Lower leg skin (tissue), 4 donors: ENCODE data around the gene MC2R. TPM values are rescaled to one million over a fixed set of nuclear protein-coding genes. Genes with fewer than 3 reads are reported as not detected.

Source experiments
- DNase-seq, 2 donors: peaks; one replicate each; pipeline ENCODE4 v3.0.0-alpha.2; 2019; ENCODE audit warnings: low spot score in 2 of 2
- H3K4me3 ChIP-seq: fragments of 200-600 bp; sonication (generic); 2 replicates; pipeline ENCODE4 v1.5.1; 2017; ENCODE audit warnings: mild to moderate bottlenecking, low read depth; ENCODE audit not compliant: poor library complexity, severe bottlenecking
- POLR2A ChIP-seq, 2 donors: fragments of 450-650 bp; IDR thresholded peaks; one replicate each; pipeline ENCODE4 v1.6.1; 2016 to 2017; ENCODE audit warnings: antibody characterized with exemption in 2 of 2, mild to moderate bottlenecking in 1 of 2, moderate library complexity in 1 of 2
- WGBS, 2 donors: methylation state at CpG; one replicate each; pipeline ENCODE4 v1.1.5; 2018; 5-methylcytosine and 5-hydroxymethylcytosine counted together
- intact Hi-C: fragments of 100-400 bp; cut with DNase I; formaldehyde crosslinking; loops from one replicate; pipeline ENCODE4 v1.15.0; 2023; ENCODE audit warnings: low total_unique reads
- total RNA-seq, 4 donors: library from RNA; depleted of rRNA; stranded (reverse); fragments of >200 nt; gene quantifications; one replicate each; pipeline ENCODE4 v1.1.0, GENCODE V29; 2016
- TF ChIP-seq, protein P1 (sequence below), 3 donors: fragments of 450-650 bp; IDR thresholded peaks; one replicate each; pipeline ENCODE4 v1.5.1; 2016; ENCODE audit warnings: antibody characterized with exemption in 3 of 3, mild to moderate bottlenecking in 3 of 3, moderate library complexity in 2 of 3

Gene MC2R
- total RNA-seq, 4 donors from 2014 or later = not detected

DNA sequence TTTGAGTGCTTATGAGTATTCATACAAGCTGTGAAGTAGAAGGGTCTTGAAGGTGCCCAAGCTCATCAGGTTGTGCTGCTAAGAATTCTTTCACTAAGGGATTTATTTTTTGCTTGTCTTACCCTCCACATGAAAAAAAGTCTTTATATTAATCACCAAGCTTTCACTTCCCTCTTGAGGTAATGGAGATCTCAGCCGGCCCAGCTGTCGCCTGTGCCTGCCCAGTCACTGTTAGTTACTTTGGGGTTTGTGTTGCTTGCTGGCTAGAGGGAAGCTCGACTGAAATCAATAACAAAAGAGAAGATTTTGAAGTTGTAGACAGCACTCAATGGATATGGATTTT lies 21.9 kb downstream of the MC2R start:
- intact Hi-C loops = no loop called here
- WGBS, 2 donors = 59 to 62% methylated on average over 3 of the region's 3 CpGs
- H3K4me3 ChIP-seq = no peak overlapping the region
- TF ChIP-seq, protein P1, sequence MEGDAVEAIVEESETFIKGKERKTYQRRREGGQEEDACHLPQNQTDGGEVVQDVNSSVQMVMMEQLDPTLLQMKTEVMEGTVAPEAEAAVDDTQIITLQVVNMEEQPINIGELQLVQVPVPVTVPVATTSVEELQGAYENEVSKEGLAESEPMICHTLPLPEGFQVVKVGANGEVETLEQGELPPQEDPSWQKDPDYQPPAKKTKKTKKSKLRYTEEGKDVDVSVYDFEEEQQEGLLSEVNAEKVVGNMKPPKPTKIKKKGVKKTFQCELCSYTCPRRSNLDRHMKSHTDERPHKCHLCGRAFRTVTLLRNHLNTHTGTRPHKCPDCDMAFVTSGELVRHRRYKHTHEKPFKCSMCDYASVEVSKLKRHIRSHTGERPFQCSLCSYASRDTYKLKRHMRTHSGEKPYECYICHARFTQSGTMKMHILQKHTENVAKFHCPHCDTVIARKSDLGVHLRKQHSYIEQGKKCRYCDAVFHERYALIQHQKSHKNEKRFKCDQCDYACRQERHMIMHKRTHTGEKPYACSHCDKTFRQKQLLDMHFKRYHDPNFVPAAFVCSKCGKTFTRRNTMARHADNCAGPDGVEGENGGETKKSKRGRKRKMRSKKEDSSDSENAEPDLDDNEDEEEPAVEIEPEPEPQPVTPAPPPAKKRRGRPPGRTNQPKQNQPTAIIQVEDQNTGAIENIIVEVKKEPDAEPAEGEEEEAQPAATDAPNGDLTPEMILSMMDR (IDR thresholded peaks at IDR 0.05) = no peak
- TF ChIP-seq POLR2A (IDR thresholded peaks at IDR 0.05) = no peak
- no peak for DNase-seq

DNA sequence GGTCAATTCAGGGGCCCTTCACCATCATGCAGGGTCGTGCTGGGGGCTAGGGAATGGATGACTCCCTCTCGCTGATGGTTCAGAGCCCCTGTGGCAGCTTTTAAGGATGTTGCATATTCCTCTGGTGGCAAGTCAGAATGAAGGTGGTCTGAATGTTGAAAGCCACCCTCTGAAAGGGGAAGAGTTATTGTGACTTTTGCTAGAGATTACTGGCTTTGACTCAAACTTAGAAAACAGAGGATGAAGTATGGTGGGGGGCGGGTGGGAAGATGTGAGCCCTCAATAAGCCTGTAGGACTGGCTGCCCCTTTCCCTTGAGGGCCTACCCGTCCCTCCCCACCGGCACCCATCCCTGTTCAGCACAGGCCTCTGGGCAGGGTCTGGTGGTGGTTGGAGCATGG lies 23.2 kb downstream of the MC2R start:
- TF ChIP-seq POLR2A (IDR thresholded peaks at IDR 0.05) = no peak
- TF ChIP-seq, protein P1 (IDR thresholded peaks at IDR 0.05) = no peak
- DNase-seq = peak in 1 of 2 donors; percentile 62
- H3K4me3 ChIP-seq = no peak overlapping the region
- WGBS, 2 donors = 76 to 80% methylated on average over 5 of the region's 5 CpGs
- intact Hi-C loops = no loop called here

DNA sequence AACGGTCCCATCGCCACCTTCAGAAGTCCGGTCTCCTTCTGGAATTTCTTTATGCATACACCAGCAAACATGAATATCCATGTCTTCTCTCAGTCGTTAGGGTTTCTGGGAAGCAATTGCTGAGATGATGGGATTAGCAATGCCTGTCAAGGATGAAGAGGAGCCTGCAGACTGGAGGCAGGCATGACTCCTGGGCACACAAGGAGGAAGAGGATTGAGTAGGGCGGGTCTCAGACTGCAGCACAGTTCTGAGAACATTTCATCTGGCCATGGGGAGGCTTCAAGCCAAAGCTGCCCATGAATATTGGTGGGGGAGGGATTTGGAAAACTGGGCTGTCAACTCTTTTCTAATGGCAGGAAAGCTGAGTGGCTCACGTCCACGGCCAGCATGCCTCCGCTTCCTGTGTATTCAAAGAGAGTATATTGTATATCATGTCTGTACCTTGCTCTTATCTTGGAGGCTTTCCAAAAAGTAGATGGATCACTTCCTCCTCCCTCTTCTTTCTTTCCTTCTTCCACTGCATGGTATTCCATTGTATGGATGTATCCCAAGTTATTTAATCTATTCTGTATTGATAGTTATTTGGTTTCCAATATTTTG lies 24.5 kb downstream of the MC2R start:
- WGBS, 2 donors = 53 to 55% methylated on average over 8 of the region's 8 CpGs
- intact Hi-C loops = no loop called here
- no peak overlapping the region for H3K4me3 ChIP-seq
- peak in 1 of 2 donors; percentile 68 for DNase-seq
- TF ChIP-seq, protein P1 (IDR thresholded peaks at IDR 0.05) = no peak
- no peak for TF ChIP-seq POLR2A (IDR thresholded peaks at IDR 0.05)

DNA sequence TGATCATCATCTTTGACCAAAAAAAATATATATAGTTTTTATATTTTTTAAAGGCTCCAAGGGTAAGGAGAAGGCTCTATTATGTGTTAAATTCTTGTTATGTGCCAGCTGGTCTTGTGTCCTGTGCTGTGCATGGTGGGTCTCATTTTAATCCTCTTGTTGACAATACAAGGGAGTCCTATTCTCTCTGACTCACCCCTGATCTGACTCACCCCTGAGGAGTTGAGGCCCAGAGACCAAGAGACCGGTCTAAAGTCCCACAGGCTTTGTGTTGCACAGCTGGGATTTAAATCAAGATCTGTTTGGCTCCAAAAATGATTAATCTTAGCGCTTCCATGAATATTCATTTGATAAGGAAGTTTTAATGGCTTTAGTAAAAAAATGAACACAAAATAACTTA lies 25.7 kb downstream of the MC2R start:
- H3K4me3 ChIP-seq = no peak overlapping the region
- intact Hi-C loops = no loop called here
- no peak for TF ChIP-seq POLR2A (IDR thresholded peaks at IDR 0.05)
- TF ChIP-seq, protein P1 (IDR thresholded peaks at IDR 0.05) = no peak
- WGBS, 2 donors = 50 to 59% methylated on average over 2 of the region's 2 CpGs
- DNase-seq = no peak

DNA sequence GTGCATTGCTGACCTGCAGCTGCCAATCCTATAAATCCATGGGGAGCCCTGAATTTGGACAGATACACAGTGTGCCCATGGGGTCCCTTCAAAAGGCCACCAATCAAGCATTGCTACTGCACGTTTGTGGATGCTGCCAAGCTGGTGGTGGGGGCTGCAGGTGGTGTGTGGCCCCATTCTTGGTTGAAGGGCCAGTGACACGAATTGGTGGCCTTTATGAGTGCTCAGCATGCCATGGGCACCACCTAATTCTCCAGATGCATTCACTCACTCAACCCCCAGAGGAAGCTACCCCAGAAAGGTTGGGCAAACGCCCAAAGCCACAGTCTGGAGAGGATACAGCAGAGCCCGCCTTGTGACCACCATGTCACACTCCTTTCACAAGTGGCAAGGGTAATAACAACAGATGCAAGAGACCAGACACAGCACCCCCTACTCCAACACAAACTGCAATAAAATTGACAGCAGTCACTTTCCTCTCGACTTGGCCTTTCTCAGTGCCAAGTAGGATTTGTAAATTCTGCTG lies 27.1 kb downstream of the MC2R start:
- TF ChIP-seq, protein P1 (IDR thresholded peaks at IDR 0.05) = no peak
- no peak for TF ChIP-seq POLR2A (IDR thresholded peaks at IDR 0.05)
- DNase-seq = no peak
- intact Hi-C loops = no loop called here
- no peak overlapping the region for H3K4me3 ChIP-seq
- WGBS, 2 donors = 46 to 52% methylated on average over 5 of the region's 5 CpGs

DNA sequence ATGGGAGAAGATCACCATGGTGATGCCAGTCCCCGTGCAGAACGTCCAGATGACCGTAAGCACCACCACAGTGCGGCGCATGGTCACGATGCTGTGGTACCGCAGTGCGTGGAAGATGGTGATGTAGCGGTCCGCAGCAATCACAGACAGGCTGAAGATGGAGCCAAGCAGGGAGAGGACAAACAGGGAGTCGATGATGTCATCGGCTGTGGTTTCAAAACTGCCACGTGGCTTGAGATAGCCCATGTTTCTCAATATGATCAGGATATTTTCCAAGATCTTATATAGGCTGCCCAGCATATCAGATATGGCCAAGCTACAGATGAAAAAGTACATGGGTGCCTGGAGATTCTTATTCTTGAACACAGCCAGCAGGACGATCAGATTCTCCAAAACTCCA lies 30.3 kb downstream of the MC2R start:
- intact Hi-C loops = no loop called here
- no peak overlapping the region for H3K4me3 ChIP-seq
- TF ChIP-seq POLR2A (IDR thresholded peaks at IDR 0.05) = no peak
- TF ChIP-seq, protein P1 (IDR thresholded peaks at IDR 0.05) = no peak
- WGBS, 2 donors = 91 to 92% methylated on average over 14 of the region's 14 CpGs
- no peak for DNase-seq
